Measurements from ENCODE around the gene RPH3AL.
"Not testable (repeated sequence)": the region's sequence is repeated elsewhere in the genome, so short reads cannot be mapped to it uniquely, and the experiment has no call there.

Gene RPH3AL

DNA sequence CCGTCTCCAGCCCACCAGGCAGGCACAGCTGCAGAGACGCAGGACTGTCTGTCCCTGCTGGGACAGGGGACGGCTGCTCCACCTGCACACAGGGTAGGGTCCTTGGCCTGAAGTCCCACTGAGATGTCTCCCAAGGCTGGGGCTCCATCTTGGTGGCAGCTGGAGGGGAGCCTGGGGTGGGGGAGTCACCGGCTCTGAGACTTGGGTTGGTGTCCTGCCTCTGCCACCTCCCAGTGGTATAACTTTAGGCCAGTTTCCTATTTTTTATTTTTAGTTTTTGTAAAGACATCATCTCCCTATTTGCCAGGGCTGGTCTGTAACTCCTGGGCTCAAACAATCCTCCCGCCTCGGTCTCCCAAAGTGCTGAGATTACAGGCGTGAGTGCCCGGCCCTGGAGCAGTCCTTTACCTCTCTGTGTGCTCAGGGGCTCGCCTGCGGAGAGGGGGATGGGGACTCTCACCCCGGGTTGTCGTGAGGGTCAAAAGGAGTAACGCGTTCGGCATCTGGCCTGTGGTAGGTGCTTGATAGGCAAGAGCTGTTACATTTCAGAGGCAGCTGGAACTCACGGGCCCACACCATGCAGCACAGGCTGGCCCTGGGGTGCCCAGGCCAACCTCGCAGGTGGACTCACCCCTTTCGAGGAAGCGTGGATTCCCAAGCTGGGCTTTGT, 124.5 kb downstream of the RPH3AL start:
- TF ChIP-seq CTCF (IDR thresholded peaks at IDR 0.05; ENCODE audit: control insufficient read depth, extremely low read depth, insufficient read depth), result no peak
- no peak overlapping the region for H3K4me3 ChIP-seq (ENCODE audit: low read depth, low read length)
- DNase-seq (ENCODE audit: low read depth), result no peak

- no peak for DNase-seq (ENCODE audit: low read depth)
- TF ChIP-seq CTCF (IDR thresholded peaks at IDR 0.05; ENCODE audit: control insufficient read depth, extremely low read depth, insufficient read depth), result no peak
- H3K4me3 ChIP-seq (ENCODE audit: low read depth, low read length), result no peak overlapping the region
Observed at GRCh38 chr17:227078-227945, 125.3 kb downstream of the RPH3AL start.

DNA sequence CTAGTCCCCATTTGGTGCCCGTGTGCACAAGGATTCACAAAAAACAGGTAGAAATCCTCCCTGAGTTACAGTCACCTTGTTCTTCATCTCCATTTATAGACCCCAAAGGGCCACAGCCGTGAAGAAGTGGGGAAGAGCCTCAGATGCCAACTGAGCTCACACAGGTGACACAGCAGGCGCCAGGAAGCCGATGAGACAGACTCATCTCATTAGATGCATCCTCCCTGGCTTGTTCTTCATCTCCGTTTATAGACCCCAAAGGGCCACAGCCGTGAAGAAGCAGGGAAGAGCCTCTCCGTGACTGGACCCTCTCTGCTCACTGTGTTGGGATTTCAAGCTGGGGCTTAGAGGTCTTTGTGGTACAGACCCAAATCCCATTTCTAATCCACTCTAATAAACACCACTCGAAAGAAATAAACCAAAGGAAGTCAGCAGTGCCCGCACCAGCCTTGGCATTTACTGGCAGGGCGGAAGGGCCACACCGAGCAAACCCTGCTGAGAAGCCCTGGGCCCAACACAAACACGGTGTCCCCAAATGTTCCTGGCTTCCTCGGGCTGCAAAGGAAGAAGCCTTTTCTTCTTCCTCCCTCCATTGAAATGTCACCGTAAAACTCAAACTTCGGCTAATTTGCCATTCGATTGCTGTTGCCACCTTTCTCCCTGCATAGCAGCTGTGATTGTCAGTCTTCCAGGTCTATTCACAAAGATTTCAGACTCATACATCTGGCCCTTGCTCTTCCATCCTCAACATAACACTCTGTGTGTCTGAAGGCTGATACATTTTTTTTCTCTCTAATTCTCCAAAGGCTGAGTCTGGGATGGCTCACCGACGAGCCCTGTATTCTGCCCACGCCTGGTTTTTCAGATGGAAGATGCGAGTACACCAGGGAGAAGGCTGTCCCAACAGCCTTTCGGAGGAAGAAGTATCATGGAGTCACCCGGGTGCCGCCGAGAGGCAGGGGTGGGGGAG, 126.2 kb downstream of the RPH3AL start:
- TF ChIP-seq CTCF (IDR thresholded peaks at IDR 0.05; ENCODE audit: control insufficient read depth, extremely low read depth, insufficient read depth), result no peak
- H3K4me3 ChIP-seq (ENCODE audit: low read depth, low read length), result no peak overlapping the region
- no peak for DNase-seq (ENCODE audit: low read depth)

DNA sequence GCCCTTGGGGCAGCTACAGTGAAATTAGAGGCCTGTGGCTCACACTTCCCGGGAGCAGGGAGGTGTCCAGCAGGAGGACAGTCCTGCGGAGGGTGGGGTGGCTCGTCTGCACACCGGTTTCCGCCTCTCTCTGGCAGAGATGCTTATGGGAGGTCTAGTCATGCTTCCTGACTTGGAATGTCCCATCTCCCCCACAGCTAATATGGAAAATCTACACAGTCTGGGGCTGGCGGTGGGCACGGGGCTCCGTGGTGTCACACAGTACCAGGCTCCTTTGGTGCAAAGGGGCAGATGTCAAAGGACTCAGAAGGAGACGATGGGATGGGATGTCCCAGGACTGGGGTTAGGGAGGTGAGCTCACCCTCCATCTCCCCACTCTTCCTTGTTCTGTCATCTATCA, 127.1 kb downstream of the RPH3AL start:
- H3K4me3 ChIP-seq (ENCODE audit: low read depth, low read length), result no peak overlapping the region
- TF ChIP-seq CTCF (IDR thresholded peaks at IDR 0.05; ENCODE audit: control insufficient read depth, extremely low read depth, insufficient read depth), result no peak
- DNase-seq (ENCODE audit: low read depth), result no peak

GRCh38 chr17:224576-224975, 128.0 kb downstream of the RPH3AL start:
- H3K4me3 ChIP-seq (ENCODE audit: low read depth, low read length); DNase-seq (ENCODE audit: low read depth): not testable (repeated sequence)

- TF ChIP-seq CTCF (IDR thresholded peaks at IDR 0.05; ENCODE audit: control insufficient read depth, extremely low read depth, insufficient read depth), result no peak
- H3K4me3 ChIP-seq (ENCODE audit: low read depth, low read length), result no peak overlapping the region
- no peak for DNase-seq (ENCODE audit: low read depth)
Observed at GRCh38 chr17:223723-224471, 128.7 kb downstream of the RPH3AL start.
